Spleen (tissue), 7 donors: Measurements from ENCODE around the gene TENM4.

ENCODE experiments used
- CTCF ChIP-seq, 11 experiments: fragments of 200-600 bp in 7 of 11; fragments of 450-650 bp in 4 of 11; sonication (generic) in 4 of 11; IDR thresholded peaks in 8 of 11; conservative IDR thresholded peaks in 3 of 11; 1 replicate in 7 of 11; 2 replicates in 4 of 11; pipeline versions ENCODE4 v1.4.0 to v1.8.0; 2016 to 2021; ENCODE audit warnings: antibody characterized with exemption in 11 of 11, inconsistent platforms in 4 of 11, mild to moderate bottlenecking in 1 of 11
- POLR2A ChIP-seq, 3 donors: fragments of 450-650 bp; IDR thresholded peaks; one replicate each; pipeline ENCODE4 v1.5.1; 2017; ENCODE audit warnings: antibody characterized with exemption in 3 of 3, mild to moderate bottlenecking in 1 of 3
- donor health status: DM: no; HTN: no; CAD: no; lungs with moderate emphysema.
- donor health status: DM: no; HTN: no; CAD: no.
- donor health status: DM: no; HTN: no; CAD: no.

- no peak for TF ChIP-seq POLR2A (IDR thresholded peaks at IDR 0.05)
- TF ChIP-seq CTCF (IDR thresholded peaks at IDR 0.05 in 8 of 11, conservative IDR thresholded peaks at IDR 0.05 in 3 of 11) = no peak
Measured at GRCh38 chr11:79201677-79202347, 239.0 kb downstream of the TENM4 start.
